SK-N-MC (cell line): ENCODE measurements around the gene GREB1.
A peak's percentile ranks its signal among the peaks of the same experiment; 100 is the strongest.

Experiments
- DNase-seq: peaks from one replicate; pipeline ENCODE4 v3.0.0-alpha.2; 2011; ENCODE audit warnings: low read depth, low spot score
- H3K27ac ChIP-seq: fragments of 200-600 bp; sonication (generic); 2 replicates; pipeline ENCODE4 v1.5.1; 2016; ENCODE audit warnings: mixed run types
- H3K36me3 ChIP-seq: fragments of 200-600 bp; sonication (generic); 2 replicates; pipeline ENCODE4 v1.6.1; 2017; ENCODE audit warnings: antibody characterized with exemption, low read length, mixed read lengths; ENCODE audit not compliant: insufficient read depth
- H3K4me3 ChIP-seq: fragments of 200-600 bp; sonication (generic); 2 replicates; pipeline ENCODE4 v1.5.1; 2016
- H3K9ac ChIP-seq: fragments of 200-600 bp; sonication (generic); 2 replicates; pipeline ENCODE4 v1.8.0; 2017; ENCODE audit warnings: mixed run types, mixed read lengths; ENCODE audit not compliant: insufficient read length
- H3K9me3 ChIP-seq: fragments of 200-600 bp; sonication (generic); 2 replicates; pipeline ENCODE4 v1.6.1; 2017; ENCODE audit warnings: low read depth, mild to moderate bottlenecking, antibody characterized with exemption, low read length, moderate library complexity, mixed read lengths
- EZH2 ChIP-seq: fragments of 200-600 bp; sonication (generic); IDR thresholded peaks from one replicate; pipeline ENCODE4 v1.6.1; 2017; ENCODE audit warnings: antibody characterized with exemption
- FOXP2 ChIP-seq: optimal IDR thresholded peaks from 2 replicates; pipeline ENCODE3; 2011; ENCODE audit warnings: mild to moderate bottlenecking, moderate library complexity; ENCODE audit not compliant: insufficient read depth; ENCODE audit errors: extremely low read length, control extremely low read depth
- POLR2AphosphoS5 ChIP-seq: IDR thresholded peaks from 2 replicates; pipeline ENCODE4 v1.6.1; 2012; ENCODE audit warnings: mild to moderate bottlenecking, low read depth, low read length, borderline replicate concordance

GREB1 gene

DNA sequence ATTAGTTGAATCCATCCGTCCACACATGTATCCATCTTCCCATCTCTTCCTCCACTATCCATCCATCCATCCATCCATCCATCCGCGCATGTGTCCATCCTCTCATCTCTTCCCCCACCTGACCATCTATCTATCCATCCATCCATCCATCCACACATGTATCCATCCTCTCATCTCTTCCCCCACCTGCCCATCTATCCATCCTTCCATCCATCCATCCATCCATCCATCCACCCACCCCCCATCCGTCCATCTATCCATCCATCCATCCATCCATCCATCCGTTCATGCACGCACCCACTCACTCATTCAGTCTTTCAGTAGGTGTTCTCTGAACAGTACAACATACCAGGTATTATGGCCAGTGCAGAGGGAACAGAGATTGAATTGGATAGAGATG, 18.9 kb upstream of the GREB1 start:
- no peak overlapping the region for H3K27ac ChIP-seq
- H3K36me3 ChIP-seq = no peaks in the 10 kb centered on the region
- no peak overlapping the region for H3K4me3 ChIP-seq
- H3K9me3 ChIP-seq = no peaks in the 10 kb centered on the region
- TF ChIP-seq FOXP2 = no peak
- no peak for TF ChIP-seq POLR2AphosphoS5
- no peak for TF ChIP-seq EZH2
- DNase-seq = no peak
- no peak overlapping the region for H3K9ac ChIP-seq

DNA sequence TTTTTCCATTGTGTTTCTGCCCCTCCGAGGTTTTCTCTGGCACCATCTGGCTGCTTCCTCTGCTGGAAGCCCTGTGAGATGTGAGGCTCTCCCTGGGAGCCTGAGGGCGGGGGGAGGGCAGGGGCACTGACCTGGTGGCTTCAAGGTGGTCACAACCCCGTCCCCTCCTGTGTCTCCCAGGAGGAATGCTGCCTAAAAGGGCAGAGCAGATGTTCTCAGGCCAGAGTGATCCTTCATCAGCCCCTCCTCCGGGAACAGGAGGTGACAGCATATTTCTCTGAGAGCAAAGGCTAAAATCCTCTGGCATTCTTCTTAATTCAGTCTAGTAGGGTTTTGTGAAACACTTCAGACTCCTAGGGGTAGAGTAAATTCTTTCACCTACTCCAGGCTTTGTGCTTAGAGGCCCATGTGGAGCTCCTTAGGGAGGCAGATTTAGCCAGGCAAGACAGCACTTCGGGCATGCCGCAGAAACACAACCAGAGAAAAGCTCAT, 18.3 kb upstream of the GREB1 start:
- Histone ChIP-seq H3K4me3 (no peak overlapping the region), H3K27ac (no peak overlapping the region), H3K36me3 (no peaks in the 10 kb centered on the region), H3K9ac (no peak overlapping the region), H3K9me3 (no peaks in the 10 kb centered on the region)
- DNase-seq = no peak
- TF ChIP-seq EZH2 (no peak), POLR2AphosphoS5 (no peak), FOXP2 (no peak)

DNA sequence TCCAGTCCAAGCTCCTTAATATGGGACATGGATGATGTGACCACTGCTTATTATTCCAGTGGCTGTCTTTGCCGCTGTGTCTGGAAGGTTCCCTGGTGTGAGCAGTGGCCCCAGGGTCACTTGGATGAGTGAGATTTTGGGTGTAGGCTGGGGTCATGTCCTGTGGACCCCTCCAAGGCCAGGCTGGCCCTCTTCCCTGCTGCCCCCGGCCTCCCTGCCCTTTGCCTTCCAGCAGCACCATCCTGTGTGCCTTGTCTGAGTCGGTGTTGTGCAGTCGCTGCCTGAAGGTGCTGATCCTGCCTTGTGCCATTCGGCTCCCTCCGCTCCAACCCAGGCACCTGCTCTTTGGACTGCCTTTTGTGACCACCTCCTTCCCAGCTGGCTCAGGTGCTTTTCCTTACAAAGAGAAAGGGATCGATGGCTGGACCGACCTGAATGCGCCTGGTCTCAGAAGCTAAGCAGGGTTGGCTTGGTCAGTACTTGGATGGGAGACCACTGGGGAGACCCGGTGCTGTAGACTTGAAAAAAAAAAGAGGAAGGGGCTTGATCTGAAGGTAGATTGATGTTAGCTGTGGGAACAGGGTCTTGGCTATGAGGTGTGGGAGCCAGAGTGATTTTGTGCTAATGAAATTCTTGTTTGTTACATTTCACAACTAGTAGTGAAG, 16.7 kb upstream of the GREB1 start:
- no peak for DNase-seq
- Histone ChIP-seq H3K27ac (no peak overlapping the region), H3K36me3 (no peaks in the 10 kb centered on the region), H3K4me3 (no peak overlapping the region), H3K9ac (no peak overlapping the region), H3K9me3 (no peaks in the 10 kb centered on the region)
- TF ChIP-seq POLR2AphosphoS5 (no peak), EZH2 (no peak), FOXP2 (no peak)

DNA sequence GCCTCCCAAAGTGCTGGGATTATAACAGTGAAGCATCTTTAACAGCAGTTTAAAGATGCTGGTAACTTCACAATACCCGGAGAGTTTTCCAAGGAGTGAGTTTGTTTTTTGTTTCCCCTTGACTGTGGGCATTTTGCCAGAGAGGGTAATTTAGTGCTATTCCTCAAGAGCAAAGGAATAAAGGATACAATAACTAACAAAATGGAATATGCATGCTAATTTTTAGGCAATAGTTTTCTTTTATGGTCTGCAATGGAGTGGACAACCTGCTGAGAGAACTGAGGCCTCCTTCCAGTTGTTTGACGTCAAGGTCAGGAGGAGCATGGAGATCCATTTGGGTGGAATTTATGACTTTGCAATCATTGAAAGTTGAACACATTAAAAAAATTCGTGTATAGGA, 15.9 kb upstream of the GREB1 start:
- H3K9me3 ChIP-seq = no peaks in the 10 kb centered on the region
- H3K9ac ChIP-seq = no peak overlapping the region
- no peak for TF ChIP-seq POLR2AphosphoS5
- TF ChIP-seq EZH2 = no peak
- no peak for TF ChIP-seq FOXP2
- DNase-seq = no peak
- H3K36me3 ChIP-seq = no peaks in the 10 kb centered on the region
- H3K4me3 ChIP-seq = no peak overlapping the region
- no peak overlapping the region for H3K27ac ChIP-seq

DNA sequence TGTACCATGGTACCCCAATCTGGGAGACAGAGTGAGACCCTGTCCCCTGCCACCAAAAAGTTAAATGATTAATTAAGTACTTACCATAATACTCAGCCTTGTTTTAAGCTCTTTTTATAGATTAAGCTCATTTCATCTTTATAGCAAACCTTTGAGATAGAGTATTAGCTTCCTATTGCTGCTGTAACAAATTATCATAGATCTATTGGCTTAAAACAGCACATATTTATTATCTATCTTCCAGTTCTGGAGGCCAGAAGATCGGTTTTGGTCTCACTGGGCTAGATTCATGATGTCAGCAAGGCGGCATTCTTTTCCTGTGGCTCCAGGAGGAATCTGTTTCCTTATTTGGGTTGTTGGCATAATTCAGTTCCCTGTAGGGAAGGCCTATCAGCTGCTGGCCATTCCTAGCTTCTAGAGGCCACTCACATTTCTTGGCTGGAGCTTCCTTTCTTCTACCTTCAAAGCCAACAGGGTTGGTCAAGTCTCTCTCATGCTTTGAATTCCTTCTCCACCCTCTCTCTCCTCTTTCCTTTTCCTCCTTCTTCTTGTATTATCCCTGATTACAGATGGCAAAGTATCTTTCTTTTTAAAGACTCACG, 13.7 kb upstream of the GREB1 start:
- H3K9ac ChIP-seq = no peak overlapping the region
- H3K27ac ChIP-seq = no peak overlapping the region
- H3K4me3 ChIP-seq = no peak overlapping the region
- H3K36me3 ChIP-seq = no peaks in the 10 kb centered on the region
- DNase-seq = no peak
- TF ChIP-seq FOXP2 = no peak
- no peak for TF ChIP-seq EZH2
- no peak for TF ChIP-seq POLR2AphosphoS5
- H3K9me3 ChIP-seq = no peaks in the 10 kb centered on the region

DNA sequence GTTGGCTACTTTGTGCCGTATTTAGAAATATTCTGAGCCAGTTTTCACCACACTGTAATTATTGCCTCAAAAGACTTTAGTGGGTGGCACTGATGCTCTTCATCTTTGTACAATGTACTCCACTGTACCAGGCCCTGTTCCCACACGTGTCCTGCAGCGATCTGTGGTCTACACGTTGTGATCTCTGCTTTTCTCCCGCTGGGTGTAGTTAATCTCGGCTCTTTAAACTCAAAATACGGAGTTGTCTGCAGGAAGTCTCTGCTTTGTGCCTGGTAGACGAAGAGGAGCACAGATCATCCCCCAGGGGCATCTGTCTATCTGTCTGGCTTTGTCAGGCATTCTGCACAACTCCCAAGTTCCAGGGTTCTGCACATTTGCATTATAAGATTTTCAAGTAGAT, 12.1 kb upstream of the GREB1 start:
- Histone ChIP-seq H3K4me3 (peak overlapping the region; percentile 4; the same call in 1 of the 2 replicates), H3K9ac (no peak overlapping the region), H3K36me3 (no peaks in the 10 kb centered on the region), H3K27ac (no peak overlapping the region), H3K9me3 (no peaks in the 10 kb centered on the region)
- peak; percentile 73 for DNase-seq
- TF ChIP-seq POLR2AphosphoS5 (peak; percentile 32; the same call in 1 of the 2 replicates), EZH2 (no peak)

DNA sequence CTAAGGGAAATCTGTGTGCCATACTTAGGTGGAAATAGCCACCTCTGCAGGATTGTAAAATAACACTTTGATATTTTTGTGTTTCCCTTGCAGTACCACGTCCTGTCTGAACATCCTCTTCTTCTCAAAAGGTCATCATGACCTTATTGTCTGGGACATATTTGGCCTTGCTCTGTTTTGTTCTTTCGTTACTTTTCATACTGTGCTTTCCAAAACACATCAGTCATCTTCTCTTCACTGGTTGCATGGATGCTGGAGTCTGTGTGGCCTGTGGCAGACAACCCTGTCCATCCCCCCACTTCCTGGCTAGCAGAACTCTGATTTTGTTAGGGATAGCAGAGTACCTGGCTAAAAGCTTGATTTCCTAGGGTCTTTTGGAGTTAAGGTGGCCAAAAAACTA, 9.4 kb upstream of the GREB1 start:
- no peak overlapping the region for H3K27ac ChIP-seq
- H3K9me3 ChIP-seq = no peaks in the 10 kb centered on the region
- H3K4me3 ChIP-seq = no peak overlapping the region
- H3K36me3 ChIP-seq = no peaks in the 10 kb centered on the region
- no peak for TF ChIP-seq FOXP2
- TF ChIP-seq POLR2AphosphoS5 = no peak
- TF ChIP-seq EZH2 = no peak
- no peak overlapping the region for H3K9ac ChIP-seq
- no peak for DNase-seq

DNA sequence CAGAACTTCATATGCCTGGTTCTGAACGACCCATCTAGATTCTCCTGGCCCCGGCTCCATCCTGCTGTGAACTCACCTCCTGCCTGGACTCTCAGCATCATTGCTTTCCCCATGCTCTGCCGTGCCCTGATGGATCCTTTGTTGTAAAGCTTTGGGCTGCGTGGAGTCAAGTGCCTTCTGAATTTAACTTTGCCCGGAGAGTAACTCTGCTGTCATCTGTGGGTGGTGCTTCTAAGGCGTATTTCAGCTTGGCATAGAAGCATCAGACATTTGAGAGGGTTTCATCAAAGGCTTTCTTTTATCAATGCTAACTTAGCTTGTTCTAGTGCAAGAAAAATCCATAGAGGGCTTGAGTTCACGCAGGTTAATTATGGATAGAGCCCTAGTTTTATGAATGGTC, 8.1 kb upstream of the GREB1 start:
- no peak for DNase-seq
- Histone ChIP-seq H3K9me3 (no peaks in the 10 kb centered on the region), H3K36me3 (no peaks in the 10 kb centered on the region), H3K4me3 (no peak overlapping the region), H3K9ac (no peak overlapping the region), H3K27ac (no peak overlapping the region)
- no peak for TF ChIP-seq EZH2
- TF ChIP-seq POLR2AphosphoS5 = no peak
- no peak for TF ChIP-seq FOXP2

DNA sequence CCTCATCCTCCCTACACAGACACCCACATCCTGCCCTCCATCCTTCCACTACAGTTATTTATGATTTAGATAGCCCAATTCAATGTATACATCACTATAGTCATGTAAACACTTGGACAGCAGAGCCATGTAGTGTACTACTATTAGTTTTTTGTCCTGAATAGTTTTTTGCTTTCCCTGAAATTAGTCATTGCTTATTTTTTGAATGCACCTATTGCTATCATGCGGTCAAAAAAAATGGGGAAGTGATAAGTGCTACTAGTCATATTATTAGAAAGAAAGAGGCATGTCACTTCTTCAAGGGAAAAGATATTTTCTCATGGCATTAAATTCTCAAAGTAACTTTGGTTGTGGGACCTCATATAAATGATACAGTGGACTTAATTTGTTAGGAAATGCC, 6.8 kb upstream of the GREB1 start:
- TF ChIP-seq EZH2 (no peak), FOXP2 (no peak), POLR2AphosphoS5 (no peak)
- no peak for DNase-seq
- H3K9me3 ChIP-seq = no peaks in the 10 kb centered on the region

More for the DNA sequence above, 6.8 kb upstream of the GREB1 start:
- Histone ChIP-seq H3K36me3 (no peaks in the 10 kb centered on the region), H3K9ac (no peak overlapping the region), H3K27ac (no peak overlapping the region), H3K4me3 (no peak overlapping the region)
